GM18858 (cell line): ENCODE results near the gene HDGFL2.

ENCODE experiments used
- ATAC-seq: cut with Tn5 transposase; IDR thresholded peaks from one replicate; pipeline ENCODE4 v1.9.1; 2021; ENCODE audit not compliant: unreplicated experiment

The HDGFL2 gene

DNA sequence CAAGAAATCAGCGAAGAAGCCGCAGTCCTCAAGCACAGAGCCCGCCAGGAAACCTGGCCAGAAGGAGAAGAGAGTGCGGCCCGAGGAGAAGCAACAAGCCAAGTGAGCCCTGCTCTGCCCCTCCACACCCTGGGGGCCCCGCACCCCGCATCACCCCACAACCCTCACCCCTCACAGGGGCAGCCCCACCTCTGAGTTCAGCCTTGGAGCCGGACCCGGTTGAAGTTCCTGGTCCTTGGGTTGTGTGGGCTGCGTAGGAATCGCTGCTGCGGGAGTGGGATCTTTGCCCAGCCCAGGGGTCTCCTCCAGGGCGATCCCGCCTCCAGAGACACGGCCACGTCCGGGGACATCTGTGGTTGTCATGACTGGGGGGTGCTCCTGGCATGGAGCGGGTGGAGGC lies 24.2 kb downstream of the HDGFL2 start:
- no peak for ATAC-seq

DNA sequence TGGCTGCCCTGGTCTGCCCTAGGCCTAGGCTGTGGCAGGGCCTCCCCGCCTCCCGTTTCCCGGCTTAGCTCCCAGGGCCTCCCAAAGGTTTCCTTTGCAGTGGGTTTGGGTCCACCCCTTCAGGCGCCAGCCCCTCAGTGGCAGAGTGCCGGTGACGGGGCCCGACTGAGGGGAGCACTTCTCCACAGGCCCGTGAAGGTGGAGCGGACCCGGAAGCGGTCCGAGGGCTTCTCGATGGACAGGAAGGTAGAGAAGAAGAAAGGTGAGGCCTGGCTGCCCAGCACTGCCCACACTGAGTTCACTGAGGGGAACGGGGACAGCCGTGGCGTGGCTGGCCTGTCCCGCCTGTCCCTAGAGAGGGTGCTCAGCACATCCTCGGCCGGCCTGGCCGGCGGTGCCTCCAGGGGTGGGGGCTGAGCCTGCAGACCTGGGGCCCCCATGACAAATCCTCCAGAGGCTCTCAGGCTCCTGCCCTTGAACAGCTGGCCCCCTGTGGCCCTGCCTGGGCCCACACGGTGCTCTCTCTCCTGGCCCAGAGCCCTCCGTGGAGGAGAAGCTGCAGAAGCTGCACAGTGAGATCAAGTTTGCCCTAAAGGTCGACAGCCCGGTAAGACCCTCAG lies 25.8 kb downstream of the HDGFL2 start:
- no peak for ATAC-seq

DNA sequence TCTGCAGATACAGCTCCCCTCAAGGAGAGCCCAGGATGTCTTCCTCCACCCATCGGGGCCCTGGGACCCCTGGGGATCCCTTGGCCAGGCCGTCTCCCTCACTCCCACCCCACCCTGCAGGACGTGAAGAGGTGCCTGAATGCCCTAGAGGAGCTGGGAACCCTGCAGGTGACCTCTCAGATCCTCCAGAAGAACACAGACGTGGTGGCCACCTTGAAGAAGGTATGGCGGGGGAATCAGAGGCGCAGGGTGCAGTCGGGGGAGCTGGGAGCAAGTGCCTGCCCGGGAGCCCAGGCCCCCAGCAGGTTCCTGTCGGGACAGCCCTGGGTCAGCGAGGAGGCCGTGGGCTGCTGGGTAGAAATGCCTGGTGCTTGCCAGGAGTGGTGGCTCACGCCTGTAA lies 26.6 kb downstream of the HDGFL2 start:
- no peak for ATAC-seq

DNA sequence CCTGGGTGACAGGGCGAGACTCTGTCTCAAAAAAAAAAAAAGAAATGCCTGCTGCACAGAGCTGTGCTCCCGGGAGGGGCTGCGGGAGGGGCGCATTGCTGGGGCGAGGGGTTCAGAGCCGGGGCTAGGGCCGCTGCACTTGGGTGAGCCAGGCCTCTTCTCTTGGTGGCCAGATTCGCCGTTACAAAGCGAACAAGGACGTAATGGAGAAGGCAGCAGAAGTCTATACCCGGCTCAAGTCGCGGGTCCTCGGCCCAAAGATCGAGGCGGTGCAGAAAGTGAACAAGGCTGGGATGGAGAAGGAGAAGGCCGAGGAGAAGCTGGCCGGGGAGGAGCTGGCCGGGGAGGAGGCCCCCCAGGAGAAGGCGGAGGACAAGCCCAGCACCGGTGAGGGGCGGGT lies 27.2 kb downstream of the HDGFL2 start:
- no peak for ATAC-seq

DNA sequence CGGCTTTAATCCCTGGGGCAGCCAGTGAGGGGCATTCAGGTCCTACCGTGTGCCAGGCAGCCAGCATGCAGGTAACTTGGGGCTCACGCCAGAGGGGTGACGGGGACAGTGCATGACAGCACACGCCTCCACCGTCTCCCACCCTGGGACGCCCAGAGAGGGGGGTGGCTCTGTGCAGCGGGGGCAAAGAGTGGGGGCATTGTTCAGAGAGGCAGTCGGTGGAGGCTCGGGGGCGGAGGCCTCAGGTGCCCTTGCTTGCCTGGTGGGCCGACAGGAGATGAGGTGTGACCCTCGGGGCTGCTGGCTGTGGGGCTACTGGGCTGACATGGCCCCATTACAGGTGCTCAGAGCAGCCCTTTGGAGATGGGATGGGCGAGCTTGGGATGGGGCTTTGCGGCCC lies 27.8 kb downstream of the HDGFL2 start:
- ATAC-seq = no peak

DNA sequence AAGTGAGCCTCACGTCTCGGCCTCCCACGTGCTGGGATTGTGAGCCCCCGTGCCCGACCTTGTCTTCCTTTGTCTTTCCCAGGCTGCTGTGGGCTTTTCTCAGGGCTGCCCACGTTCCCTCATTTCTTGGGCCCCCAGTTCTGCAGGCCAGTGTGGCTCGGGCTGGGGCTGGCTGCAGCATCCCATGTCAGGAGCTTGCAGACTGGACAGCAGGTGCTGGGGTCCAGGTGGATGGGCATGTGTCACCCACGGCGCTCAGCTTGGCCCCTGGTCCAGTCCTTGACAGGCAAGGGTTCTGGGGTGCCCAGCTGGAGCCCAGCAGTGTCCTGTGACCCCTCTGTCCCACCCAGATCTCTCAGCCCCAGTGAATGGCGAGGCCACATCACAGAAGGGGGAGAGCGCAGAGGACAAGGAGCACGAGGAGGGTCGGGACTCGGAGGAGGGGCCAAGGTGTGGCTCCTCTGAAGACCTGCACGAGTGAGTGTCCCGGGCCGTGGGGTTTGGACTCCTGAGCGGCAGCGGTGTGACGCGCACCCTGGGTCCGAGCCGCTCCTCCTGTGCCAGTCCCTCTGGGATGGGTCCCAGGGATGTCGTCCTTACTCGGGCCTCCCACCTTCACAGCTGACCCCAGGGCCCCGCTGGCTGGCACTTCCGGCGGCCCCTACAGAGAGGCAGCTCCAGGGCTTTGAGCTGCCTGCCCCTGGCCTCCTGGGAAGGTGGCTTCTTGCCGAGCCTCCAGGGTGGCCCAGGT lies 28.9 kb downstream of the HDGFL2 start:
- ATAC-seq = no peak

DNA sequence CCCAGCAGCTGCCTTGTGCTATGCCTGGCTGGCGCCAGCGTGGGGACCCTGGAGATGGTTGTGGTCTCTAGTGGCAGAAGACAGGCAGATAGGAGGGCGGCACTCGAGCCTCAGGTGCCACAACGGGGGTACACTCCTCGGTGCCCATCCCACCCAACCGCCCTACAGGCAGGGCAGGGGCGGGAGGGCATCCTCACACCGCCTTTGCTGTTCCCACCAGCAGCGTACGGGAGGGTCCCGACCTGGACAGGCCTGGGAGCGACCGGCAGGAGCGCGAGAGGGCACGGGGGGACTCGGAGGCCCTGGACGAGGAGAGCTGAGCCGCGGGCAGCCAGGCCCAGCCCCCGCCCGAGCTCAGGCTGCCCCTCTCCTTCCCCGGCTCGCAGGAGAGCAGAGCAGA lies 29.6 kb downstream of the HDGFL2 start:
- ATAC-seq = no peak

DNA sequence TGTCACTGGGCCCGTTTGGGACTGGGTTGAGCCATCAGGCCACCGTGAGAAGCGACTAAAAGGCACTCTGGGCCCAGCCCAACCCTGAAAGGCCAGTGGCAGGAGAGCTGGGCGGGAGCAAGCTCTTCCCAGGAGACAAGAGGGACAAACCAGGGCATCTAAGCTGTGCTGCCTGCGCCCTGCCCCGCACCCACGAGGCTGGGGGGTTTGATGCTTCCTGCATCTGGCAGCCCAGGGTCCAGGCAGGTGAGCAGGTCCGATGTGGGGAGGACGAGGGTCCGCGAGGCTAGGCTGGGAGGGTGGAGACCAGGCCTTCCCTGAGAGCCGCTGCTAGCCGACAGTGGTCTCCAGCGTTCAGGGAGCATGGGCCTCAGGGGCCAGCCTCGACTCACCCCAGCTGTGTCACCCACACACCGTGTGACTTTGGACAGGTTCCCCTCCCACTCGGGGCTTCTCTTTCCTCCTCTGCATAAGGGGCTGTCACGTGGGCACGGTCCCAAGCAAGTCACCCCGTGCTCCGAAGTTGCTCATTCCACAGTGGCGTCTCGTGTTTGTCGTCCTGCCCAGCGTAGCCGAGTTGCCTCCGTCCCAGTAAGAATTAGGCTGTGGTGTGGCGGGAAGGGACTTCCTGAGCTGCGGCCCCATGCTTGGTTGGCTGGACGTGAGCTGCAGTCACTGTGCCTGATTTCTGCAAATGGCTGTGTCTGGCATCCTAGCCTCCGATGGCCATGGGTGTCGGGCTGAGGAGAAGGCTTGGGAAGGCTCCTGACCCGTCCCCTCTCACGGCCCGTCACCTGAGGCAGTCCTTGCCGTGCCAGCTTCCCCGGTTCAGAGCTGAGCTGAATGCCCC lies 30.4 kb downstream of the HDGFL2 start:
- no peak for ATAC-seq

DNA sequence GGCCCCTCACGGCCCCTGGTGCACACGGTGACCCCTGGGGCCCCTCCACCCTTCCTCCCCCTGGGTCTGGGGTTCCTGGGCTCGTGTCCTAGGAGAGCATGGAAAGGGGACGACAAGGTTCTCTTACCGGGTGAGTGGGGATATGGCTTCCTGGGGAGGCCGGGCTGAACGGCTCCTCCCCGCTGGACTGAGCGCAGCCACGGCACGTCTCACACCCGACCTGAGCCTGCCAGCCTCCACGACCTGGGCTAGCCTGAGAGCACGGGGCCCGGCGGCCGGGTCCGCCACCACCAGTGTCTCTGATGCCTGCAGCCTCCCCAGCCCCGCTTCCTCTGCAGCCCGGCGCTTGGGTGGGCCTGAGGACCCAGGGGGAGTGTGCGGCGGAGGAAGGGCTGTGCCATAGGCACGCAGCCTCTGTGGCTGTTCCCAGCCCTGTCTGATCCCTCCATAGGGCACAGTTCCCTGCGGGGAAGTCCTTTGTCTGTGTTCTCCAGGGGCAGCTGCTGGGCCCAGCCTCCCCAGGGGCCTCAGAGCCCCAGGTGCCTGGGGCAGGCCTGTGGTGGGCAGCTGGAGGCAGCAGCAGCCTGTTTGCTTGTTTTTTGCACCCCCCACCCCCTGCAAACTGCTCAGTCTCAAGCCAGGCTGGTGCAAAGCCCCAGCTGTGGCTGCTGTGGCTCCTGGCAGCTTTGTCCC lies 31.2 kb downstream of the HDGFL2 start:
- no peak for ATAC-seq

DNA sequence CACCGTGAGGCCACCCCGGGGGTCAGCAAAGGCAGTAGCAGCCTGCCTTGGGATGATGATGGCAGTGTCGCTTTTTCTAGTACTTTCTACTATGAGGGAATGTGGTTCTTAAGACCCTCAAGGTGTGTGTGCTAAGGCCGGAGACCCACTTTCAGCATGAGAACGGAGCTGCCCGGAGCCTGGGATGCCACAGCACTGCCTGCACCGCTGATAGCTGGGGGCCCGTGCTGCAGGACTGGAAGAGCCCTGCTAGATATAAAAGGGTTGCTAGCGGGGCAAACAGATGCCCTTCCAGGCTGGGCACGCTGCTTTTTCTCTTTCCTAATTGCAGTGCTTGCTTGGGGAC lies 31.7 kb downstream of the HDGFL2 start:
- no peak for ATAC-seq

DNA sequence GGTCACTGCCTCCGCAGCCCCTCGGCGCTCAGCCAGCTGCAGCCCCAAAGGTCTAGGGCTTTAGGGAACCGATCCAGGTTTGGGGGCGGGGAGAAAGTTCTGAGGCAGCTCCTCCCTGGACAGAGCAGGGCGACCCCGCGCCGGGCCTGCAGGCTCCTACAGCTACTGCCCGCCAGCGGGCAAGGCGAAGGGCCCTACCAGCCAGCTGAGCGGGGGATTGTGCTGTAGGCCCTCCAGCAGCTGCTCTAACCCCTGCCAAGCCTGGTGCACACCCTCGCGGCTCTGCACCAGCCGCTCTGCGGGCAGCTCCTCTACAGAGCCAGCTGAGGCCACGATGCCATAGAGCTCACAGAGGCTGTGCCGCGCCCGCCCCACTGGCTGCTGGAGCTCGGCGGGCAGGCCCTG lies 32.2 kb downstream of the HDGFL2 start:
- no peak for ATAC-seq

DNA sequence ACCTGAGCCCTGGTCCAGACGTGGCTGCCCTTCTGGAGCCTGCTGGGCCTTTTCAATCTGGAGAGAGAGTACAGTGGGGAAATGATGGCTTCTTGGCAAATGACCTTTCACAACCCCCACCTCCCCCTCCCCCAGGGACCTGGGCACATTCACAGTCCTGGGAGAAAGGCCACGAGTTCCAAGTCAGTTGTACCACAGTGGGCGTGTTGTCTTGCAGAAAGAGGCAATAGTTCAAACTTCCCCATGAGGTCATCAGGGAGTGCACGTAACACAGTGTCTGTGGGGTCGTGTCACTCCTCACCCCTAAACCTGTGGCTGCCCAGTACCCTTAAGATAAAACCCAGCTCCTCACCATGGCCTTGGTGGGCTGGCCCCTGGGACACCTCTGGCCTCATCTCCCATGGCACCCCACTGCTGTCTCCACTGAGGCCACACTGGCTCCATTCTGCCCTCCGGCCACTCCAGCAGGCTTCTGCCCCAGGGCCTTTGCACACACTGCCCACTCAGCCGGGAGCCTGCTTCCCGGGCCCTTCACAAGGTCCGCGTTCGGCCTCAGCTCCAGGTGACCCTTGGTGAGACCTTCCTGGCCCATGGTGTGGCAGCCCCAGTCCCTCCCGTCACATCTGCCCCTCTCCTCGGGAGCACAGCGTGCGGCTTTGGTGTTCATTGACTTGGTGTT lies 32.9 kb downstream of the HDGFL2 start:
- no peak for ATAC-seq

DNA sequence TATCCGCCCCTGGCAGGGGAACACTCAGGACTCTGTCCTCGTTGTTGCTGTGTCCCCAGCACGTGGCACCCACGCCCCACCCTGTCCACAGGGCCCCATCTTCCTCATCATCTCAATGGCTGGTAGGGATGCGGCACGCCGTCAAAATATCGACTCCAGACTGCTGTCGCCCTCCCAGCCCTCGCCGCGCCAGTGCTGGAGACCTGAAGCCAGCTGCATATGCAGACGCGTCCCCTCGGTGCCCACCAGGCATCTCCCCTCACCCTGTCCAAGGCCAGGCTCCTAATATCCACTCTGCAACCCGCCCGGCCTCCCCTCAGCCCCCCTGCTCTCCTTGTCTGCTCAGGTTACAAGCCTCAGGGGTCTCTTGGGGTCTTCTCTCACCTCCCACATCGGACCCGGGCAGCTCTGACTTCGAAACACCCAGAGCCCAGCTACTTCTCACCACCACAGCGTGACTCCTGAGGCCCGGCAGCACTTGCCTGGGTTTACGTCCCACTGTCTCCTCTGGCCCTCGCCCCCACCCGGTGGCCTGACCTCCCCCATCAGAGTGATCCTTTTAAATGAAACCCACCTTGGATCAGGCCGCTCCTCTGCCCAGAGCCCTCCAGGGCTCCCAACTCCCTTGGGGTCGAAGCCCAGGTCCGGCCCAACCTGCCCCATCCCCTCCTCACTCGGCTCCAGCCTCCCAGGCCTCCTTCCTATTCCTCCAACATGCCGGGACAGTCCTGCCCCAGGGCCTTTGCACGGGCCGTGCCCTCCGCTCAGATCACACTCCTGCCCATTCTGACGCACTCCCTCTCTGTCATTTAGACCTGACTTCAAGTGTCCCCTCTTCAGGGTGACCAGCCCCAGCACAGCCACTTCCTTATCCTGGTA lies 33.7 kb downstream of the HDGFL2 start:
- ATAC-seq = no peak

DNA sequence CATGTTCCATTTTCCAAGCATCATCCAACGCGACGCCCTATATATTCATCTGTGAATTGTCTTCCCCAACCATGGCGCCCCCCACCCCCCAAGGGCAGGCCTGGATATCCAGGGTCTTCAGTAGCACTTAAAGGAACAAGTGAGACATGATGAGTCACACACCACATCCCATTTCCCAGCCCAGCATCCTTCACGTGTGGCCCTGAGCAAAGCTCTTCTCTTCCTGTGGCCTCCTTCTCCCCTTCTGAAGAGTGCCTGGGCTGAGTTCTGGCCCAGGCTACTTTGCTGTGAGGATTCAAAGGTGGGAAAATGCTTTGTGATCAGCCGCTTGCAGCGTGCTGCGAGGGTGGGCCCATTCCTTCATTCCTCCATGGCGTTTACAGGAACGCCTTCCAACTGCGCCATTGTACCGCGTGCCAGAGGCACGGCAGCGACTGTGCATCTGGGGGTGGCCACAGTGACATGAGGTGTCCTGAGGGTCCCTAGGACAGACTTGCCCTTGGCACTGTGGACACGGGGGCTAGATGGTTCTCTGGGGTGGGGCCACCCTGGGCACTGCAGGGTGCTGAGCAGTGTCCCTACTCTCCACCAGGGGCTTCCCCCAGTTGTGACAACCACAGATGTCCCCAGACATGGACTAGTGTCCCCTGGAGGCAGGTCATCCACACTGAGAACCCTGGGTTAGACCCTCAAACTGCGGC lies 34.5 kb downstream of the HDGFL2 start:
- no peak for ATAC-seq

DNA sequence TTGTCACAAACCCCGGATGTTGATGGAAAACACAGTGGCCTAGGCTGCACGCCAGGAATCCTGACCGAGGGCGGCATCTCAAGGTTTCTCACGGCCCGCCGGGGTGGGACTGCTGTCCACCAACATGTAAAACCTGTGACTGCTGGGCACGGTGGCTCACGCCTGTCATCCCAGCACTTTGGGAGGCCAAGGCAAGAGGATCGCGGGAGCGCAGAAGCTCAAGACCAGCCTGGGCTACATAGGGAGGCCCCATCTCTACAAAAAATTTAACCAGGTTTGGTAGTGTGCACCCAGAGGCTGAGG lies 35.0 kb downstream of the HDGFL2 start:
- no peak for ATAC-seq

DNA sequence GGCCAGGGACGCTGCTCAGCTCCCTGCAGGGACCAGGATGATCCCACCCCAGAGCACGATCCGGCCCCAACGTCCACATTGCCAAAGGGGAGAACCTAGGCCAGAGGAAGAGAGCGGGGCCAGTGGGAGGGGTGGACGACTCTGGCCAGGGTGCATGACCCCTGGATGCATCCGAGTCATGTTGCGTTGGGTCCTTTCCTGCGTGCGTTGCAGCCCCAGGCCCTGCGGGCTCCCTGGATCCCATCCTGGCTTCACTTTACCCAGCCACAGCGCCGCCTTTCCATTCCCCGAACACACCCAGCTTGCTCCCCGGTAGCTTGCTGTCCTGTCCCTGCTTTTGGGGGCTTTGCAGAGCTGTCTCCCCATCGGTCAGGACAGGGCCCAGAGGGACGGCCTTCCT lies 35.7 kb downstream of the HDGFL2 start:
- no peak for ATAC-seq

DNA sequence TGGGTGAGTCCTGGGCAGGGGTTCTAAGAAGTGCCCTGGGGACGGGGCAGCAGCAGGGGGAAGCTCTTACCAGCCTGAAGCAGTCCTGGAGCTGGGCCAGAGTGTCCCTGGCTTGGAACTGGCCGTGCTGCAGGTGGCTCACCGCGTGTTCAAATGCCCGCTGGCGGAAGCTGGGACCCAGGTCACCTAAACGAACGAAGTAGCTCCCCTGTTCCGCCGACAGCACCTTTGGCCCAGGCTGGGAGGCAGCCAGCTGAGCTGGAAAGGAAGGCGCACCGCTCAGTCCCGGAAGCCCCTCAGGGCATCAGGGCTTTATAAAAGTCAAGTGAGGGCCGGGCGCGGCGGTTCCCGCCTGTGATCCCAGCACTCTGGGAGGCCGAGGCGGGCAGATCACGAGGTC lies 36.6 kb downstream of the HDGFL2 start:
- no peak for ATAC-seq

DNA sequence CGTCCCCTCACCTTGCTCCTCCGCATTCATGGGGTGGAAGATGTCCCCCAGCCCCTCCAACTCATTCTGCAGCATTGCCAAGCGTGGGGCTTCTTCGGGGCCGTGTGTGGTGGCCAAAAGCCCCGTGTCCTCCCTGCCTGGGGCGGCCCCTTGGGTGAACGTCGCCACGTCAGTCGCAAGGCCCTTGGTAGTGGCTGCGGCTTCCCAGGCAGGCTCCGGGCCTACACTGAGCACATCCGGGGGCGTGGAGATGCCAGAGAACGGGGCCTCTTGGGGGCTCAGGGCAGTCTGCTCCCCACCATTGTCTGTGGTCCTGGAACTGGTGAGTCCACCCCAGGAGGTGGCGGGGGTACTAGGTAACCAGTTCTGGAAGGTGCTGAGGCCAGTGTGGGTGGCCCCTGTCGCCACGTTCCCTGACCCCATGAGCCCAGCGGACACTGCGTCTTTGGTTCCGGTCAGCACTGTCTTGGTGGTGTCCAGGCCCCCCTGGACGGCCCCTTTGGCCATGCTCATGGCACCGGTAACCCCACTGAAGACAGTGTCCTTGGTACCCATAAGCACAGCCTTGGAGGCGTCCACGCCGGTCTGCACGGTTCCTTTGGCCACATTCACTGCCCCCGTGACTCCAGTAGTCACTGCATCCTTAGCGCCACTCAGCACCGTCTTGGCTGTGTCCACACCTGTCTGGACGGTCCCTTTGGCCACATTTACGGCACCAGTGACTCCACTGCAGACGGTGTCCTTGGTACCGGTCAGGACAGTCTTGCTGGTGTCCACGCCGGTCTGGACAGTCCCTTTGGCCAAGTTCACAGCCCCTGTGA lies 38.5 kb downstream of the HDGFL2 start:
- ATAC-seq = no peak
